Colonic mucosa (tissue), 4 donors: Measurements from ENCODE around the gene HRAS. TPM values are rescaled to one million over a fixed set of nuclear protein-coding genes. Genes with fewer than 3 reads are reported as not detected.
"Not testable (repeated sequence)": the region's sequence is repeated elsewhere in the genome, so short reads cannot be mapped to it uniquely, and the experiment has no call there.

Experiments used
- DNase-seq: peaks from one replicate; pipeline ENCODE4 v3.0.0-alpha.2; 2020
- H3K27ac ChIP-seq: fragments of 200-600 bp; one replicate; pipeline ENCODE4 v1.8.0; 2021
- H3K27me3 ChIP-seq: fragments of 200-600 bp; one replicate; pipeline ENCODE4 v1.8.0; 2021
- H3K36me3 ChIP-seq: fragments of 200-600 bp; one replicate; pipeline ENCODE4 v1.8.0; 2021
- H3K4me1 ChIP-seq: fragments of 200-600 bp; one replicate; pipeline ENCODE4 v1.8.0; 2021; ENCODE audit warnings: mild to moderate bottlenecking
- H3K4me3 ChIP-seq: fragments of 200-600 bp; one replicate; pipeline ENCODE4 v1.8.0; 2021
- H3K9ac ChIP-seq, 2 donors: one replicate each; pipeline ENCODE4 v1.7.0; 2013; ENCODE audit warnings: control low read depth in 2 of 2, low read depth in 2 of 2, low read length in 2 of 2
- H3K9me3 ChIP-seq: fragments of 200-600 bp; one replicate; pipeline ENCODE4 v1.8.0; 2021
- intact Hi-C: fragments of 100-400 bp; cut with DNase I; formaldehyde crosslinking; loops from one replicate; pipeline ENCODE4 v1.14.1; 2022
- total RNA-seq, 2 donors: library from RNA; stranded (reverse); fragmentation: NEBNext Ultra II Directional in 1 of 2; extraction: Animal tissue kit (Norgen Biotek cat#: 25700) in 1 of 2; gene quantifications; one replicate each; pipeline ENCODE4 v1.2.1, GENCODE V29; 2021
- TF ChIP-seq, protein P1 (sequence below): fragments of 200-600 bp; IDR thresholded peaks from one replicate; pipeline ENCODE4 v1.8.0; 2022; ENCODE audit warnings: antibody characterized with exemption, mild to moderate bottlenecking
- donor health status: healthy.
- donor health status: DM: no; HTN: no; CAD: no.
- donor health status: DM: no; HTN: no; CAD: no.

HRAS gene
- total RNA-seq, 2 donors from 2014 or later: 38.4 to 67.0 TPM

DNA sequence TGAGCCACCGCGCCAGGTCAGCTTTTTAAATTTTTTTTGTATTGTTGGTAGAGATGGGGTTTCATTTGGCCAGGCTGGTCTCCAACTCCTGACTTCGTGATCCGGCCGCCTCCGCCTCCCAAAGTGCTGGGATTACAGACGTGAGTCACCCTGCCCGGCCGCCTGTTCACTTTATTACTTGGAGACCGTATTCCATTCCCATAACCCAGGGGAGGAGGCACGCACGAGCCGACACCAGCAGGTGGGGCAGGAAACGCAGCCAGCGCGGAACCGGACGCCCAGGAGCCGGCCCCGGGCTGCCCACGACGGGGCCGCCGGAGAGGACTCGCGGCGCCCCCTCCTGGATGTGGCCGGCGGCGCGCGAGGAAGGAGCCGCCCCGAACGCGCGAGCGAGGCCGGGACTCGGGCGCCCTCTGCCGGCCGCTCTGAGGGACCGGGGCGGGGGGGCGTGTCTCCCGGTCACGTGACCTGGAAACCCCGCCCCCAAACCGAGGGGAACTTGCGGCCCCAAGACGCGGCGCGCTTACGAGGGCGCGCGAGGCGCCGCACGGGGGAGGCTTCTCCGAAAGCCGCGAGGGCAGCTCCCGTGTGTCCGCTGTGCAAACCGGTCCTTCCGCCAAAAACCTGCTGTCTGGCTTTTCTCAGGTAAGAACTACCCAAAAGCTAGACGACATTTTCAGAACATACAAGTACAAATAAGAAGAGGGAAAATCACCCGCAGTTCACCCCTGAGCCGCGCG, 16.7 kb downstream of the HRAS start:
- H3K36me3 ChIP-seq: no peaks in the 10 kb centered on the region
- peak; percentile 95 for DNase-seq
- H3K27me3 ChIP-seq: no peaks in the 10 kb centered on the region
- peak overlapping the region; percentile 75 for H3K27ac ChIP-seq
- no peak overlapping the region for H3K4me3 ChIP-seq
- intact Hi-C loops: no loop called here
- H3K9ac ChIP-seq: no peak overlapping the region
- TF ChIP-seq, protein P1, sequence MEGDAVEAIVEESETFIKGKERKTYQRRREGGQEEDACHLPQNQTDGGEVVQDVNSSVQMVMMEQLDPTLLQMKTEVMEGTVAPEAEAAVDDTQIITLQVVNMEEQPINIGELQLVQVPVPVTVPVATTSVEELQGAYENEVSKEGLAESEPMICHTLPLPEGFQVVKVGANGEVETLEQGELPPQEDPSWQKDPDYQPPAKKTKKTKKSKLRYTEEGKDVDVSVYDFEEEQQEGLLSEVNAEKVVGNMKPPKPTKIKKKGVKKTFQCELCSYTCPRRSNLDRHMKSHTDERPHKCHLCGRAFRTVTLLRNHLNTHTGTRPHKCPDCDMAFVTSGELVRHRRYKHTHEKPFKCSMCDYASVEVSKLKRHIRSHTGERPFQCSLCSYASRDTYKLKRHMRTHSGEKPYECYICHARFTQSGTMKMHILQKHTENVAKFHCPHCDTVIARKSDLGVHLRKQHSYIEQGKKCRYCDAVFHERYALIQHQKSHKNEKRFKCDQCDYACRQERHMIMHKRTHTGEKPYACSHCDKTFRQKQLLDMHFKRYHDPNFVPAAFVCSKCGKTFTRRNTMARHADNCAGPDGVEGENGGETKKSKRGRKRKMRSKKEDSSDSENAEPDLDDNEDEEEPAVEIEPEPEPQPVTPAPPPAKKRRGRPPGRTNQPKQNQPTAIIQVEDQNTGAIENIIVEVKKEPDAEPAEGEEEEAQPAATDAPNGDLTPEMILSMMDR: peak; percentile 100
- H3K4me1 ChIP-seq: no peaks in the 10 kb centered on the region
- H3K9me3 ChIP-seq: no peaks in the 10 kb centered on the region

DNA sequence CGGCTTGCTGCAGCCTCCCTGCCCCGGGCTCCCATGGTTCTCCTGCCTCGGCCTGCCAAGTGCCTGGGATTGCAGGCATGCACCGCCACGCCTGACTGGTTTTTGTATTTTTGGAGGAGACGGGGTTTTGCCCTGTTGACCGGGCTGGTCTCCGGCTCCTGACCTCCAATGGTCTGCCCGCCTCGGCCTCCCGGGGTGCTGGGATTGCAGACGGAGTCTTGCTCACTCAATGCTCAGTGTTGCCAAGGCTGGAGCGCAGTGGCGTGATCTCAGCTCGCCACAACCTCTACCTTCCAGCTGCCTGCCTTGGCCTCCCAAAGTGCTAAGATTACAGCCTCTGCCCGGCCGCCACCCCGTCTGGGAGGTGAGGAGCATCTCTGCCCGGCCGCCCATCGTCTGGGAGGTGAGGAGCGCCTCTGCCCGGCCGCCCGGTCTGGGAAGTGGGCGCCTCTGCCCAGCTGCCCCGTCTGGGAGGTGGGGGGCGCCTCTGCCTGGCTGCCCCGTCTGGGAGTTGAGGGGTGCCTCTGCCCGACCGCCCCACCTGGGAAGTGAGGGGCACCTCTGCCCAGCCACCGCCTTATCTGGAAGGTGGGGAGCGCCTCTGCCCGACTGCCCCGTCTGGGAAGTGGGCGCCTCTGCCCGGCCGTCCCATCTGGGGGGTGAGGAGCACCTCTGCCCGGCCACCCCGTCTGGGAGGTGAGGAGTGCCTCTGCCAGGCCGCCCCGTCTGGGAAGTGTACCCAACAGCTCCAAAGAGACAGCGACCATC, 18.3 kb downstream of the HRAS start:
- H3K4me1 ChIP-seq, H3K36me3 ChIP-seq, DNase-seq, H3K4me3 ChIP-seq, H3K9me3 ChIP-seq, H3K27me3 ChIP-seq, H3K9ac ChIP-seq, H3K27ac ChIP-seq, intact Hi-C loops: not testable (repeated sequence)

DNA sequence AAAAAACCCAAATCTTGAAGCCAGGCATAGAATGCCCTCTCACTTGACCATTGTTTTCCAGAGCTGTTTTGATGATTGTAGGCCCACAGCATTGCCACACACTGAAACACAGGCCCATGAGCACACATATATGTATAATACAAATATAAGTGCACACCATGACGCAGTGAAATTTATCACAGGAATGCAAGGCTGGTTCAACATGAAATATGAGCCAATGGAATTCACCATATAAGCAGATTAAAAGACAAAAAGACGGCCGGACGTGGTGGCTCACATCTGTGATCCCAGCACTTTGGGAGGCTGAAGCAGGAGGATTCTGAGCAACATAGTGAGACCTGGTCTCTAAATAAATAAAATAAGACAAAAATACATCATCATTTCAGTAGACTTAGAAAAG, 19.0 kb downstream of the HRAS start:
- Histone ChIP-seq H3K36me3 (no peaks in the 10 kb centered on the region), H3K4me3 (no peak overlapping the region), H3K9me3 (no peaks in the 10 kb centered on the region), H3K27ac (no peak overlapping the region), H3K9ac (no peak overlapping the region), H3K4me1 (no peaks in the 10 kb centered on the region), H3K27me3 (no peaks in the 10 kb centered on the region)
- DNase-seq: no peak
- TF ChIP-seq, protein P1: no peak
- intact Hi-C loops: no loop called here

DNA sequence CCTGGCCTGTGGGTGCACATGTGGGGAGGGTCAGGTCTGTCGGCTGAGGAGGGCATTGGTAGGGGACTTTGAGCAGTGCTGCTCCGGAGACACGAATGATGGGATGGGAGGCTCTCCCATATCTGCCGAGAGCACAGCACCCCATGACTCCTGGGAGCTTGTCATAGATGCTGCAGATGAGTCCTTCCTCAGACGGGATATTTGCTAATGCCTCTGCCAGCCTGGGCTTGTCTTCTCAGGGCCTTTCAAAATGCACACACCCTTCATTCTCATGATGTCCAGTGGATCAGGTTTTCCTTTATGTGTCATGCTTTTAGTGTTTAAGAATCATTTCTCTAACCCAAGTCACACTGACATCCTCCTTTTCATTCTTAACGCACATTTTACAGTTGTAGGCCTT, 20.2 kb downstream of the HRAS start:
- H3K36me3 ChIP-seq: no peaks in the 10 kb centered on the region
- no peak overlapping the region for H3K9ac ChIP-seq
- intact Hi-C loops: no loop called here
- H3K4me3 ChIP-seq: no peak overlapping the region
- H3K4me1 ChIP-seq: no peaks in the 10 kb centered on the region
- TF ChIP-seq, protein P1: no peak
- no peaks in the 10 kb centered on the region for H3K9me3 ChIP-seq
- no peaks in the 10 kb centered on the region for H3K27me3 ChIP-seq
- no peak for DNase-seq
- H3K27ac ChIP-seq: no peak overlapping the region

DNA sequence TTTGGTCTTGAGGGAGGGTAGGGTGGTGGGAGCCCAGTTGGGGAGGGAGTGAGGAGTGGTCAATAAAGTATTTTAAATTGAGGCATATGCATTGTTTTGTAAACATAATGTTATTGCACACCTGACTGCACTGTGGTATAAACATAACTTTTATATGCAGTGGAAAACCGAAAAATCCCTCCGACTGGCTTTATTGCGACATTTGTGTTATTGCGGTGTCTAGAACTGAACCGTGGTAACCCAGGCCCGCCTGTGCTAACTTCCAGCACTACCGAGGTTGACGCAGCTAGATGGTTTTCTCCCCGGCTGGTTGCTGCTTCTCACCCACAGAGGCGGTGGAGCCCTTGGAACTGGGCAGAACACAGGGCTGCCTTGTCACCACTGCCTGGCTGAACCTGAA, 20.8 kb downstream of the HRAS start:
- Histone ChIP-seq H3K36me3 (no peaks in the 10 kb centered on the region), H3K9me3 (no peaks in the 10 kb centered on the region), H3K4me3 (no peak overlapping the region), H3K27ac (no peak overlapping the region), H3K27me3 (no peaks in the 10 kb centered on the region), H3K9ac (no peak overlapping the region), H3K4me1 (no peaks in the 10 kb centered on the region)
- intact Hi-C loops: no loop called here
- TF ChIP-seq, protein P1: no peak
- no peak for DNase-seq
